Measurements from ENCODE around the gene TNFRSF13B. TPM values are rescaled to one million over a fixed set of nuclear protein-coding genes. Genes with fewer than 3 reads are reported as not detected.

The TNFRSF13B gene
- polyA plus RNA-seq, 1 of the 3 experiments (the other 2 are of a cell fraction), result not detected

DNA sequence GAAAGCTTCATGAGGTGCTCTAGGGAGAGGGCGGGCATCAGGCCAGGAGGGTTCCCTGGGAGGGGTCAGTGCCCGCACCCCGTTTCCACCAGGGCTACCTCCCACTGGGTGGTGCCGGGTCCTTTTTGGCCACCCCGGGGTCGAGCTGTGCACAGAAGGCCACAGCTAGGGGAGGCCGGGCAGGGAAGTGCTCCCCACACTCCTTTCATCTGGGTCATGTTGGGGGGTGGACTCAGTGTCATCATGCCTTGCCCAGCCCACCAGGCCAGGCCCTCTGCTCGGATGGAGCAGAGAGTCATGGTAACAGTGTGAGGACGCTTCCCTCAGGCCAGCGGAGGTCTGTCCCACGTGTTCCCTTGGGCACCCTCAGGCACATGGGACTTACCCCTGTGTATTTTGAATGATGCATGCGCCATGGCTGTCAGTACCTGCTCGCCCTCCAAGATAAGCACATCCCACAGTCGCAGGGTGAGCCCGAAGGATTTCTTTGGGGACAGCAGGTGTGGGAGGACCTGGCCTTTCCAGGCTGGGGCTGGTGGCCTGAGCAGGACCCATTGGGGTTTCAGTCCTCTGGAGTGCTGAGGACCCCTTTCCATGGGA lies 46.4 kb downstream of the TNFRSF13B start:
- TF ChIP-seq REST (IDR thresholded peaks at IDR 0.05; ENCODE audit: low read depth, low read length) (no peak), RAD21 (IDR thresholded peaks at IDR 0.05; ENCODE audit: low read length) (no peak), RXRA (IDR thresholded peaks at IDR 0.05; ENCODE audit: borderline replicate concordance, low read depth) (no peak), GABPA (IDR thresholded peaks at IDR 0.05; ENCODE audit: low read depth) (no peak)
- TF ChIP-seq, protein P1, sequence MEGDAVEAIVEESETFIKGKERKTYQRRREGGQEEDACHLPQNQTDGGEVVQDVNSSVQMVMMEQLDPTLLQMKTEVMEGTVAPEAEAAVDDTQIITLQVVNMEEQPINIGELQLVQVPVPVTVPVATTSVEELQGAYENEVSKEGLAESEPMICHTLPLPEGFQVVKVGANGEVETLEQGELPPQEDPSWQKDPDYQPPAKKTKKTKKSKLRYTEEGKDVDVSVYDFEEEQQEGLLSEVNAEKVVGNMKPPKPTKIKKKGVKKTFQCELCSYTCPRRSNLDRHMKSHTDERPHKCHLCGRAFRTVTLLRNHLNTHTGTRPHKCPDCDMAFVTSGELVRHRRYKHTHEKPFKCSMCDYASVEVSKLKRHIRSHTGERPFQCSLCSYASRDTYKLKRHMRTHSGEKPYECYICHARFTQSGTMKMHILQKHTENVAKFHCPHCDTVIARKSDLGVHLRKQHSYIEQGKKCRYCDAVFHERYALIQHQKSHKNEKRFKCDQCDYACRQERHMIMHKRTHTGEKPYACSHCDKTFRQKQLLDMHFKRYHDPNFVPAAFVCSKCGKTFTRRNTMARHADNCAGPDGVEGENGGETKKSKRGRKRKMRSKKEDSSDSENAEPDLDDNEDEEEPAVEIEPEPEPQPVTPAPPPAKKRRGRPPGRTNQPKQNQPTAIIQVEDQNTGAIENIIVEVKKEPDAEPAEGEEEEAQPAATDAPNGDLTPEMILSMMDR (IDR thresholded peaks at IDR 0.05), result no peak
- TF ChIP-seq, protein P2, sequence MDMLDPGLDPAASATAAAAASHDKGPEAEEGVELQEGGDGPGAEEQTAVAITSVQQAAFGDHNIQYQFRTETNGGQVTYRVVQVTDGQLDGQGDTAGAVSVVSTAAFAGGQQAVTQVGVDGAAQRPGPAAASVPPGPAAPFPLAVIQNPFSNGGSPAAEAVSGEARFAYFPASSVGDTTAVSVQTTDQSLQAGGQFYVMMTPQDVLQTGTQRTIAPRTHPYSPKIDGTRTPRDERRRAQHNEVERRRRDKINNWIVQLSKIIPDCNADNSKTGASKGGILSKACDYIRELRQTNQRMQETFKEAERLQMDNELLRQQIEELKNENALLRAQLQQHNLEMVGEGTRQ (IDR thresholded peaks at IDR 0.05; ENCODE audit: borderline replicate concordance, low read depth, low read length), result no peak
- Histone ChIP-seq H3K79me2 (ENCODE audit: insufficient read depth) (no peaks in the 10 kb centered on the region), H3K4me1 (ENCODE audit: control insufficient read depth in 1 of 2, insufficient read depth in 2 of 2, low read depth in 1 of 2, low read length in 1 of 2) (no peaks in the 10 kb centered on the region), H4K20me1 (ENCODE audit: insufficient read depth) (no peaks in the 10 kb centered on the region), H2AFZ (ENCODE audit: low read depth) (no peak overlapping the region), H3K4me3 (ENCODE audit: low read depth in 2 of 2, low read length in 1 of 2) (no peak overlapping the region), H3K27ac (ENCODE audit: low read depth in 2 of 2, low read length in 1 of 2) (no peak overlapping the region), H3F3A (replicated peaks; ENCODE audit: insufficient read depth) (no peaks in the 10 kb centered on the region), H3K27me3 (ENCODE audit: insufficient read depth) (peaks cover 6% of the 10 kb centered on the region), H3K9me2 (no peaks in the 10 kb centered on the region), H3K4me2 (no peak overlapping the region), H3K9me3 (no peaks in the 10 kb centered on the region), H3K36me3 (replicated peaks in 1 of 2; ENCODE audit: control insufficient read depth in 1 of 2, insufficient read depth in 2 of 2, low read length in 1 of 2) (no peaks in the 10 kb centered on the region), H3K9ac (no peak overlapping the region)
- CTCF ChIA-PET, result no interaction called here
- DNase-seq, result peak; percentile 17
- 51% methylated on average over 9 of the region's 15 CpGs for WGBS (ENCODE audit: low lambda C conversion rate)
- POLR2A ChIA-PET, result no interaction called here

DNA sequence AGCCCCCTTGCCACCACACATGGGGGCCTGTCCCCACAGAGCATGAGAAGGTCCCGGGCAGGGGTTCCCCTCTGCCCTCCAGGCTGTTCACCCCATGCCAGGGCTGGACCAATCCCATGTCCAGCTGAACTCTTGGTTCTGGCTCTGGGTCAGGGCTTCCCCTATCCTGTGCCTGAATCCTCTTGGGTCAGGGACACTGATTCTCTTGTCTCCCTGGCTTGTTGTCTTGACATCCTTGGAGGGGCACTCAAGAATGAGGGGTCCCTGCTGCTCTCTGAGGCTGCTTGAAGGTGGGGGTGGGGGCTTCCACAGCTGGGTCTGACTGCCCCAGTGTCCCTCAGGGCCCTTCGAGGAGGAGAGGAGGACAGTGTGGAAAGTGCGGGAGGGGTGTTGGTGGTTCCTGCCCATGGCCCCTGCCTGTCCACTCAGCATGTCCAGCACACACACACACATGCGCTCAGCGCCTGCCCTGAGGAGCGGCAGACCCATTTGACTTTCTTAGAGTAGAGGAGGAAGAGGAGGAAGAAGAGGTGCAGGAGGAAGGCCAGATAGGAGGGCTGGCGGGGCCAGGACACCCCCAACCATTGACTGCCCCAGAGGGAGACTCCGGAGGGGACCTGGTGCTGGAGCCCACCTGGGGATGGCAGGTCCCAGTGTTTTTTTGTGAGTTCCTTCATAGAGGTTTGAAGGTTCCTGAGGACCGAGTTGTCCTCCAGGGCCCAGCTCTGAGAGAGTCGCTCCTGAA lies 47.0 kb downstream of the TNFRSF13B start:
- no peak overlapping the region for H3K4me3 ChIP-seq (ENCODE audit: low read depth in 2 of 2, low read length in 1 of 2)
- no peaks in the 10 kb centered on the region for H3K79me2 ChIP-seq (ENCODE audit: insufficient read depth)
- no peak overlapping the region for H3K9ac ChIP-seq
- H3K27me3 ChIP-seq (ENCODE audit: insufficient read depth), result peaks cover 6% of the 10 kb centered on the region
- CTCF ChIA-PET, result no interaction called here
- H2AFZ ChIP-seq (ENCODE audit: low read depth), result no peak overlapping the region
- H3K4me2 ChIP-seq, result no peak overlapping the region
- H3K9me2 ChIP-seq, result no peaks in the 10 kb centered on the region
- no peaks in the 10 kb centered on the region for H3K9me3 ChIP-seq
- no peak for DNase-seq
- WGBS (ENCODE audit: low lambda C conversion rate), result 70% methylated on average over 9 of the region's 10 CpGs
- H3K27ac ChIP-seq (ENCODE audit: low read depth in 2 of 2, low read length in 1 of 2), result no peak overlapping the region
- H3K4me1 ChIP-seq (ENCODE audit: control insufficient read depth in 1 of 2, insufficient read depth in 2 of 2, low read depth in 1 of 2, low read length in 1 of 2), result no peaks in the 10 kb centered on the region
- no peaks in the 10 kb centered on the region for H3K36me3 ChIP-seq (replicated peaks in 1 of 2; ENCODE audit: control insufficient read depth in 1 of 2, insufficient read depth in 2 of 2, low read length in 1 of 2)
- H3F3A ChIP-seq (replicated peaks; ENCODE audit: insufficient read depth), result no peaks in the 10 kb centered on the region
- POLR2A ChIA-PET, result no interaction called here
- H4K20me1 ChIP-seq (ENCODE audit: insufficient read depth), result no peaks in the 10 kb centered on the region
- no peak for TF ChIP-seq TEAD4 (IDR thresholded peaks at IDR 0.05; ENCODE audit: borderline replicate concordance, insufficient read depth)
- no peak for TF ChIP-seq ELF1 (IDR thresholded peaks at IDR 0.05)
- no peak for TF ChIP-seq TAF1 (IDR thresholded peaks at IDR 0.05; ENCODE audit: borderline replicate concordance, low read depth, low read length)
- TF ChIP-seq IRF3 (IDR thresholded peaks at IDR 0.05; ENCODE audit: low read depth, low read length), result no peak
- TF ChIP-seq CHD2 (IDR thresholded peaks at IDR 0.05; ENCODE audit: low read length, partially characterized antibody), result no peak
- no peak for TF ChIP-seq PBX3 (IDR thresholded peaks at IDR 0.05)
- no peak for TF ChIP-seq MXI1 (IDR thresholded peaks at IDR 0.05; ENCODE audit: low read depth, low read length)
- TF ChIP-seq, protein P1 (IDR thresholded peaks at IDR 0.05), result no peak
- no peak for TF ChIP-seq TCF12 (IDR thresholded peaks at IDR 0.05)
